Spleen (tissue), 7 donors: ENCODE data around the gene PPP1R13B.

ENCODE experiments used
- POLR2A ChIP-seq, 3 donors: fragments of 450-650 bp; IDR thresholded peaks; one replicate each; pipeline ENCODE4 v1.5.1; 2017; ENCODE audit warnings: antibody characterized with exemption in 3 of 3, mild to moderate bottlenecking in 1 of 3
- TF ChIP-seq, protein P1 (sequence below), 11 experiments: fragments of 200-600 bp in 7 of 11; fragments of 450-650 bp in 4 of 11; sonication (generic) in 4 of 11; IDR thresholded peaks in 8 of 11; conservative IDR thresholded peaks in 3 of 11; 1 replicate in 7 of 11; 2 replicates in 4 of 11; pipeline versions ENCODE4 v1.4.0 to v1.8.0; 2016 to 2021; ENCODE audit warnings: antibody characterized with exemption in 11 of 11, inconsistent platforms in 4 of 11, mild to moderate bottlenecking in 1 of 11
- donor health status: DM: no; HTN: no; CAD: no; lungs with moderate emphysema.
- donor health status: DM: no; HTN: no; CAD: no.
- donor health status: DM: no; HTN: no; CAD: no.

GRCh38 chr14:103879118-103879569 is 31.8 kb upstream of the PPP1R13B start:
- TF ChIP-seq, protein P1, sequence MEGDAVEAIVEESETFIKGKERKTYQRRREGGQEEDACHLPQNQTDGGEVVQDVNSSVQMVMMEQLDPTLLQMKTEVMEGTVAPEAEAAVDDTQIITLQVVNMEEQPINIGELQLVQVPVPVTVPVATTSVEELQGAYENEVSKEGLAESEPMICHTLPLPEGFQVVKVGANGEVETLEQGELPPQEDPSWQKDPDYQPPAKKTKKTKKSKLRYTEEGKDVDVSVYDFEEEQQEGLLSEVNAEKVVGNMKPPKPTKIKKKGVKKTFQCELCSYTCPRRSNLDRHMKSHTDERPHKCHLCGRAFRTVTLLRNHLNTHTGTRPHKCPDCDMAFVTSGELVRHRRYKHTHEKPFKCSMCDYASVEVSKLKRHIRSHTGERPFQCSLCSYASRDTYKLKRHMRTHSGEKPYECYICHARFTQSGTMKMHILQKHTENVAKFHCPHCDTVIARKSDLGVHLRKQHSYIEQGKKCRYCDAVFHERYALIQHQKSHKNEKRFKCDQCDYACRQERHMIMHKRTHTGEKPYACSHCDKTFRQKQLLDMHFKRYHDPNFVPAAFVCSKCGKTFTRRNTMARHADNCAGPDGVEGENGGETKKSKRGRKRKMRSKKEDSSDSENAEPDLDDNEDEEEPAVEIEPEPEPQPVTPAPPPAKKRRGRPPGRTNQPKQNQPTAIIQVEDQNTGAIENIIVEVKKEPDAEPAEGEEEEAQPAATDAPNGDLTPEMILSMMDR (IDR thresholded peaks at IDR 0.05 in 8 of 11, conservative IDR thresholded peaks at IDR 0.05 in 3 of 11), result no peak
- no peak for TF ChIP-seq POLR2A (IDR thresholded peaks at IDR 0.05)
